ENCODE measurements around the gene PAXX.

PAXX gene

GRCh38 chr9:136945333-136946227 is 46.6 kb upstream of the PAXX start:
- ChIA-PET CTCF (interaction anchor here (0.6 to 1.4 kb wide), 2 partner anchors 89 to 141 kb away, joined by 3 read pairs; partner anchors contain the start of gene MAN1B1), POLR2A (no interaction called here)
- no peak for TF ChIP-seq CTBP1 (IDR thresholded peaks at IDR 0.05; ENCODE audit: borderline replicate concordance)
- no peak for TF ChIP-seq SP1 (IDR thresholded peaks at IDR 0.05)
- no peak for TF ChIP-seq HDGF (IDR thresholded peaks at IDR 0.05; ENCODE audit: borderline replicate concordance)
- no peak for DNase-seq (ENCODE audit: extremely low spot score)

- DNase-seq (ENCODE audit: extremely low spot score) = no peak
- ChIA-PET POLR2A (no interaction called here), CTCF (interaction anchor here (0.6 to 2.5 kb wide), 3 partner anchors 88 to 140 kb away, joined by 3 to 45 read pairs (median 3); partner anchors contain the start of gene MAN1B1)
- TF ChIP-seq LEF1 (IDR thresholded peaks at IDR 0.05; ENCODE audit: borderline replicate concordance) = no peak
- TF ChIP-seq HDGF (IDR thresholded peaks at IDR 0.05; ENCODE audit: borderline replicate concordance) = no peak
- TF ChIP-seq BHLHE40 (IDR thresholded peaks at IDR 0.05; ENCODE audit: borderline replicate concordance) = no peak
- TF ChIP-seq ARNT (IDR thresholded peaks at IDR 0.05) = no peak
- no peak for TF ChIP-seq NFRKB (IDR thresholded peaks at IDR 0.05)
Measured at GRCh38 chr9:136946228-136947027, 45.8 kb upstream of the PAXX start.

- TF ChIP-seq CTBP1 (IDR thresholded peaks at IDR 0.05; ENCODE audit: borderline replicate concordance) (no peak), FOXK2 (IDR thresholded peaks at IDR 0.05) (no peak), TARDBP (IDR thresholded peaks at IDR 0.05) (no peak), L3MBTL2 (conservative IDR thresholded peaks at IDR 0.05) (no peak)
- ChIA-PET POLR2A (interaction anchor here (0.7 to 3.8 kb wide), 5 partner anchors 8 to 89 kb away, joined by 3 to 14 read pairs (median 4); partner anchors contain the start of gene PAXX), CTCF (interaction anchor here (1.0 to 2.5 kb wide), 13 partner anchors 8 to 190 kb away, joined by 3 to 45 read pairs (median 5); partner anchors contain the start of genes ABCA2, CLIC3 and LCN8)
- DNase-seq (ENCODE audit: extremely low spot score) = no peak
Measured at GRCh38 chr9:136947028-136947891, 45.0 kb upstream of the PAXX start.

- ChIA-PET CTCF (interaction anchor here (0.8 to 2.5 kb wide), 17 partner anchors 9 to 190 kb away, joined by 3 to 45 read pairs (median 4); partner anchors contain the start of genes ABCA2, CLIC3 and LCN8), POLR2A (interaction anchor here (0.7 to 3.8 kb wide), 6 partner anchors 9 to 88 kb away, joined by 3 to 14 read pairs (median 4); partner anchors contain the start of gene PAXX)
- no peak for TF ChIP-seq FOXM1 (IDR thresholded peaks at IDR 0.05; ENCODE audit: borderline replicate concordance)
- no peak for TF ChIP-seq FOXK2 (IDR thresholded peaks at IDR 0.05)
- TF ChIP-seq NFRKB (IDR thresholded peaks at IDR 0.05) = no peak
- no peak for TF ChIP-seq TARDBP (IDR thresholded peaks at IDR 0.05)
- TF ChIP-seq ZNF384 (IDR thresholded peaks at IDR 0.05) = no peak
- TF ChIP-seq BHLHE40 (IDR thresholded peaks at IDR 0.05; ENCODE audit: borderline replicate concordance) = no peak
- no peak for TF ChIP-seq SUZ12 (IDR thresholded peaks at IDR 0.05)
- TF ChIP-seq L3MBTL2 (conservative IDR thresholded peaks at IDR 0.05) = no peak
- no peak for TF ChIP-seq ARNT (IDR thresholded peaks at IDR 0.05)
- no peak for TF ChIP-seq SP1 (IDR thresholded peaks at IDR 0.05)
- DNase-seq (ENCODE audit: extremely low spot score) = no peak
Measured at GRCh38 chr9:136947955-136948510, 44.2 kb upstream of the PAXX start.

GRCh38 chr9:136949239-136949816 is 42.9 kb upstream of the PAXX start:
- ChIA-PET CTCF (interaction anchor here (1.0 to 2.5 kb wide), 2 partner anchors 85 to 86 kb away, joined by 3 to 45 read pairs; no protein-coding TSS in a partner anchor), POLR2A (interaction anchor here (1.0 to 3.8 kb wide), 3 partner anchors 25 to 101 kb away, joined by 3 to 14 read pairs (median 3); no protein-coding TSS in a partner anchor)
- TF ChIP-seq PKNOX1 (IDR thresholded peaks at IDR 0.05) (no peak), SP1 (IDR thresholded peaks at IDR 0.05) (no peak), L3MBTL2 (conservative IDR thresholded peaks at IDR 0.05) (no peak), SUZ12 (IDR thresholded peaks at IDR 0.05) (no peak), NFRKB (IDR thresholded peaks at IDR 0.05) (no peak), BHLHE40 (IDR thresholded peaks at IDR 0.05; ENCODE audit: borderline replicate concordance) (no peak), TARDBP (IDR thresholded peaks at IDR 0.05) (no peak), ZNF384 (IDR thresholded peaks at IDR 0.05) (no peak), ARNT (IDR thresholded peaks at IDR 0.05) (no peak), CTBP1 (IDR thresholded peaks at IDR 0.05; ENCODE audit: borderline replicate concordance) (no peak), FOXK2 (IDR thresholded peaks at IDR 0.05) (no peak)
- DNase-seq (ENCODE audit: extremely low spot score) = no peak
